Neural progenitor cell (in vitro differentiated cells): ENCODE measurements around the gene TRIAP1.

Source experiments
- CTCF ChIP-seq: fragments of 200-600 bp; sonication (generic); IDR thresholded peaks from 2 replicates; pipeline ENCODE4 v1.5.1; 2017; ENCODE audit warnings: antibody characterized with exemption, mild to moderate bottlenecking
- EZH2 ChIP-seq: fragments of 200-600 bp; sonication (generic); IDR thresholded peaks from 2 replicates; pipeline ENCODE4 v1.6.1; 2017; ENCODE audit warnings: antibody characterized with exemption, mild to moderate bottlenecking, moderate library complexity

GRCh38 chr12:120468821-120469449, 22.8 kb upstream of the TRIAP1 start:
- peak; percentile 23 for TF ChIP-seq CTCF
- TF ChIP-seq EZH2 = no peak
